OCI-LY3 (cell line): ENCODE results near the gene TMEM119.
"Not testable (repeated sequence)": the region's sequence is repeated elsewhere in the genome, so short reads cannot be mapped to it uniquely, and the experiment has no call there.

Experiments
- H2AFZ ChIP-seq: fragments of 200-600, 300-600 bp; shearing (Covaris generic); 2 replicates; pipeline ENCODE4 v1.6.0; 2014; ENCODE audit warnings: antibody characterized with exemption, low read depth, low read length
- H3K27ac ChIP-seq: fragments of 200-600, 300-600 bp; sonication (generic); 2 replicates; pipeline ENCODE4 v1.5.1; 2014; ENCODE audit warnings: mild to moderate bottlenecking, low read length, moderate library complexity, mixed read lengths
- H3K27me3 ChIP-seq: fragments of 200-600, 300-600 bp; sonication (generic); 2 replicates; pipeline ENCODE4 v1.6.1; 2014; ENCODE audit warnings: low read depth, low read length, mixed read lengths
- H3K36me3 ChIP-seq: fragments of 200-600, 300-600 bp; sonication (generic); replicated peaks from 2 replicates; pipeline ENCODE3; 2014; ENCODE audit warnings: low read depth, low read length, mixed read lengths
- H3K4me1 ChIP-seq: fragments of 300-600, 200-600 bp; sonication (generic); 2 replicates; pipeline ENCODE4 v1.6.1; 2014; ENCODE audit warnings: low read length, mixed read lengths
- H3K4me2 ChIP-seq: fragments of 200-600, 300-600 bp; sonication (generic); 2 replicates; pipeline ENCODE4 v1.6.1; 2014; ENCODE audit warnings: low read length, mixed read lengths
- H3K4me3 ChIP-seq: fragments of 300-600, 200-600 bp; sonication (generic); 2 replicates; pipeline ENCODE4 v1.5.1; 2014; ENCODE audit warnings: antibody characterized with exemption, mild to moderate bottlenecking, low read length, moderate library complexity
- H3K79me2 ChIP-seq: fragments of 300-600, 200-600 bp; shearing (Covaris generic); 2 replicates; pipeline ENCODE4 v1.6.1; 2014; ENCODE audit warnings: mild to moderate bottlenecking, low read length, mixed read lengths
- H3K9ac ChIP-seq: fragments of 300-600, 200-600 bp; shearing (Covaris generic); 2 replicates; pipeline ENCODE4 v1.6.0; 2014; ENCODE audit warnings: mild to moderate bottlenecking, low read length, moderate library complexity
- H3K9me3 ChIP-seq: fragments of 200-600, 300-600 bp; shearing (Covaris generic); 2 replicates; pipeline ENCODE4 v1.6.1; 2014; ENCODE audit warnings: low read length, mixed read lengths; ENCODE audit not compliant: insufficient read depth
- H4K20me1 ChIP-seq: fragments of 200-600, 300-600 bp; sonication (generic); 2 replicates; pipeline ENCODE4 v1.6.1; 2016; ENCODE audit warnings: low read length, mixed read lengths; ENCODE audit not compliant: insufficient read depth
- EZH2phosphoT487 ChIP-seq: fragments of 200-600 bp; shearing (Covaris generic); IDR thresholded peaks from 2 replicates; pipeline ENCODE4 v1.6.1; 2018; ENCODE audit warnings: antibody characterized with exemption, mixed run types, low read depth
- TF ChIP-seq, protein P1 (sequence below): fragments of 200-600, 300-600 bp; sonication (generic); IDR thresholded peaks from 2 replicates; pipeline ENCODE4 v1.5.1; 2014; ENCODE audit warnings: antibody characterized with exemption, low read length, low read depth

The TMEM119 gene

DNA sequence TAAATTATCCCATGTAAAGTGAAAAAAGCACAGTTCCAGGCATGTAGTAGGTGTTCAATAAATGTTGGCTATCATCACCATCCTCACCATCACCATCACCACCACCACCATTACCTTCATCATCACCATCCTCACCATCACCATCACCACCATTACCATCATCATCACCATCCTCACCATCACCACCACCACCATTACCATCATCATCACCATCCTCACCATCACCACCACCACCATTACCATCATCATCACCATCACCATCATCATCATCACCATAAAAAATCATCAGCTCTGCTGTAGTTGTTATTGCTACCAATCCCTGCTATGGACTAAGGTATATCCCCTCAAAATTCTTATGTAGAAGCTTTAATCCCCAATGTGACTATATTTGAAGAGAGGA lies 20.4 kb downstream of the TMEM119 start:
- H2AFZ ChIP-seq = no peak overlapping the region
- no peaks in the 10 kb centered on the region for H3K27me3 ChIP-seq
- H3K79me2 ChIP-seq = no peaks in the 10 kb centered on the region
- no peak overlapping the region for H3K4me3 ChIP-seq
- H3K9ac ChIP-seq = no peak overlapping the region
- H3K4me1 ChIP-seq = peaks cover 32% of the 10 kb centered on the region
- H4K20me1 ChIP-seq = no peaks in the 10 kb centered on the region
- H3K4me2 ChIP-seq = no peak overlapping the region
- TF ChIP-seq EZH2phosphoT487 = no peak
- TF ChIP-seq, protein P1, sequence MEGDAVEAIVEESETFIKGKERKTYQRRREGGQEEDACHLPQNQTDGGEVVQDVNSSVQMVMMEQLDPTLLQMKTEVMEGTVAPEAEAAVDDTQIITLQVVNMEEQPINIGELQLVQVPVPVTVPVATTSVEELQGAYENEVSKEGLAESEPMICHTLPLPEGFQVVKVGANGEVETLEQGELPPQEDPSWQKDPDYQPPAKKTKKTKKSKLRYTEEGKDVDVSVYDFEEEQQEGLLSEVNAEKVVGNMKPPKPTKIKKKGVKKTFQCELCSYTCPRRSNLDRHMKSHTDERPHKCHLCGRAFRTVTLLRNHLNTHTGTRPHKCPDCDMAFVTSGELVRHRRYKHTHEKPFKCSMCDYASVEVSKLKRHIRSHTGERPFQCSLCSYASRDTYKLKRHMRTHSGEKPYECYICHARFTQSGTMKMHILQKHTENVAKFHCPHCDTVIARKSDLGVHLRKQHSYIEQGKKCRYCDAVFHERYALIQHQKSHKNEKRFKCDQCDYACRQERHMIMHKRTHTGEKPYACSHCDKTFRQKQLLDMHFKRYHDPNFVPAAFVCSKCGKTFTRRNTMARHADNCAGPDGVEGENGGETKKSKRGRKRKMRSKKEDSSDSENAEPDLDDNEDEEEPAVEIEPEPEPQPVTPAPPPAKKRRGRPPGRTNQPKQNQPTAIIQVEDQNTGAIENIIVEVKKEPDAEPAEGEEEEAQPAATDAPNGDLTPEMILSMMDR = no peak
- no peak overlapping the region for H3K27ac ChIP-seq
- H3K36me3 ChIP-seq = no peaks in the 10 kb centered on the region
- H3K9me3 ChIP-seq = no peaks in the 10 kb centered on the region

DNA sequence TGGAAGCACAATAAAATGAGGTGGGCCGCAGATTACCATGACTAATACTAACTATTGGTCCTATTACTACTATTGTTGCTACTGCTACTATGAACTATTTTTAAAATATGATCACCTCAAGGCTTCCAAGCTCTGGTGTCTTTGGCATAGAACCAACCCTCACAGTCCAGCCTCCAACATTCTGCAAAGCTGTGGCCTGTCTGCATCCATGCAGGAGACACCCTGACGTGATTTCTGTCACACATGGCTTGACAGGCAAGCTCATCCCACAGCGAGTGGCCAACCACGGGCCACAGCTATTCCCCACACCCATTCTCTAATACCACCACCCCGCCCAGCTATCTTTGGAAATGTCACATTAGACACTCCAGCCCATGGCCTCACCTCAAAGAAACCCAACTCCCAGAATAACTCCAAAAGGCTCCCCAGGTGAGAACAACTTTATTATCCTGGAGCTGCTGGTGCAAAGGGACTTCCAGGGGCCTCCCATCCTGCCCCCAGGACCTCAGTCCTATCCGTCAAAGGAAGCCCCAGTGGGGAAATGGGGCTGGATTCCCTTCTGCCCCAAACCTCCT lies 21.1 kb downstream of the TMEM119 start:
- Histone ChIP-seq H2AFZ (no peak overlapping the region), H3K36me3 (no peaks in the 10 kb centered on the region), H3K9me3 (no peaks in the 10 kb centered on the region), H3K4me2 (no peak overlapping the region), H4K20me1 (no peaks in the 10 kb centered on the region), H3K27ac (no peak overlapping the region), H3K79me2 (no peaks in the 10 kb centered on the region), H3K4me3 (no peak overlapping the region), H3K4me1 (peaks cover 39% of the 10 kb centered on the region), H3K27me3 (no peaks in the 10 kb centered on the region), H3K9ac (no peak overlapping the region)
- TF ChIP-seq EZH2phosphoT487 = no peak
- TF ChIP-seq, protein P1 = no peak

DNA sequence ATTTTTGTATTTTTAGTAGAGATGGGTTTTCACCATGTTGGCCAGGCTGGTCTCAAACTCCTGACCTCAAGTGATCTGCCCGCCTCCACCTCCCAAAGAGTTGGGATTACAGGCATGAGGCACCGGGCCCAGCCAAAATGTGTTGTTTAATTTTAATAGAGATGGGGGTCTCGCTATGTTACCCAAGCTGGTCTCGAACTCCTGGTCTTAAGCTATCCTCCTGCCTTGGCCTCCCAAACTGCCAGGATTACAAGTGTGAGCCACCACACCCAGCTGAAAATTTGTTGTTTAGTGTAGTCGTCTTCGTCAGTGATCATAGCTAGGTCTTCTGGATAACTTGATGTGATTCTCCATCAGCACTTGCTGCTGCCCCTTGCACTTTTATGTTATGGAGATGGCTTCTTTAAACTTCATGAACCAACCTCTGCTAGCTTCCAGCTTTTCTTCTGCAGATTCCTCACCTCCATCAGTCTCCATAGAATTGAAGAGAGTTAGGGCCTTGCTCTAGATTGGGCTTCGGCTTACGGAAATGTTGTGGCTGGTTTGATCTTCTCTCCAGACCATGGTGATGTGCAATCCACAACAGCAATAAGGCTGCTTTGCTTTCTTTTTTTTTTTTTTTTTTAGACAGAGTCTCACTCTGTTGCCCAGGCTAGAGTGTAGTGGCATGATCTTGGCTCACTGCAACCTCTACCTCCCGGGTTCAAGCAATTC lies 22.5 kb downstream of the TMEM119 start:
- no peaks in the 10 kb centered on the region for H3K27me3 ChIP-seq
- no peaks in the 10 kb centered on the region for H3K9me3 ChIP-seq
- peaks cover 4% of the 10 kb centered on the region for H3K36me3 ChIP-seq
- H3K4me2 ChIP-seq = no peak overlapping the region
- H2AFZ ChIP-seq = no peak overlapping the region
- H3K27ac ChIP-seq = no peak overlapping the region
- TF ChIP-seq, protein P1 = no peak
- no peak for TF ChIP-seq EZH2phosphoT487
- no peaks in the 10 kb centered on the region for H3K79me2 ChIP-seq
- peaks cover 53% of the 10 kb centered on the region for H3K4me1 ChIP-seq
- H3K4me3 ChIP-seq = no peak overlapping the region
- no peaks in the 10 kb centered on the region for H4K20me1 ChIP-seq
- H3K9ac ChIP-seq = no peak overlapping the region

DNA sequence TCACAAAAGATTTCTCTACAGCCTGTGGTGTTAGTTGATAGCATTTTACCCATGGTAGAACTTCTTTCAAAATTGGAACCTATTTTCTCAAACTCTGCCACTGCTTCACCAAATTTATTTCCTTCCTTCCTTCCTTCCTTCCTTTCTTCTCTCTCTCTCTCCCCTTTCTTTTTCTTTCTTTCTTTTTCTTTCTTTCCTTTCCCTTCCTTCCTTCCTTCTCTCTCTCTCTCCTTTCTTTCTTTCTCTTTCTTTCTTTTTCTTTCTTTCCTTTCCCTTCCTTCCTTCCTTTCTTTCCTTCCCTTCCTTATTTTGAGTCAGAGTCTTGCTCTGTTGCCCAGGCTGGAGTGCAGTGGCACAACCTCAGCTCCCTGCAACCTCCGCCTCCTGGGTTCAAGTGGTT lies 23.6 kb downstream of the TMEM119 start:
- H3K27me3 ChIP-seq, H3K9ac ChIP-seq: not testable (repeated sequence)

More for the DNA sequence above, 23.6 kb downstream of the TMEM119 start:
- peaks cover 60% of the 10 kb centered on the region for H3K4me1 ChIP-seq
- H3K36me3 ChIP-seq, H3K9me3 ChIP-seq, H4K20me1 ChIP-seq, H2AFZ ChIP-seq, H3K27ac ChIP-seq, H3K79me2 ChIP-seq, H3K4me3 ChIP-seq, H3K4me2 ChIP-seq: not testable (repeated sequence)
